CD4-positive, CD25-positive, alpha-beta regulatory T cell (primary cell): ENCODE measurements around the gene PKNOX2. TPM values are rescaled to one million over a fixed set of nuclear protein-coding genes. Genes with fewer than 3 reads are reported as not detected.
A peak's percentile ranks its signal among the peaks of the same experiment; 100 is the strongest.

Source experiments
- ATAC-seq, 2 donors: fragments of 150-1000 bp; cut with Tn5 transposase; one replicate each; pipeline ENCODE4 v1.10.0; 2021; ENCODE audit warnings: low read depth in 2 of 2, moderate number of reproducible peaks in 2 of 2, moderate library complexity in 1 of 2
- DNase-seq, 3 donors: peaks; one replicate each; pipeline versions ENCODE4 v3.0.0 to v3.0.0-alpha.2; 2012 to 2022; ENCODE audit warnings: mixed read lengths in 1 of 3
- H3K27ac ChIP-seq: one replicate; pipeline ENCODE4 v1.7.0; 2013; ENCODE audit warnings: mild to moderate bottlenecking, low read length; ENCODE audit not compliant: insufficient read depth, poor library complexity, severe bottlenecking
- H3K27me3 ChIP-seq: one replicate; pipeline ENCODE4 v1.7.0; 2013; ENCODE audit warnings: low read length; ENCODE audit not compliant: control insufficient read depth, insufficient read depth
- H3K36me3 ChIP-seq: one replicate; pipeline ENCODE4 v1.7.0; 2013; ENCODE audit warnings: mild to moderate bottlenecking, low read length, moderate library complexity; ENCODE audit not compliant: control insufficient read depth, insufficient read depth
- H3K4me1 ChIP-seq: 2 replicates; pipeline ENCODE4 v1.7.0; 2013; ENCODE audit warnings: mild to moderate bottlenecking, low read length; ENCODE audit not compliant: insufficient read depth, control insufficient read depth, poor library complexity, severe bottlenecking
- H3K4me3 ChIP-seq: one replicate; pipeline ENCODE4 v1.7.0; 2013; ENCODE audit warnings: low read depth, mild to moderate bottlenecking, low read length, moderate library complexity
- H3K9me3 ChIP-seq, 2 experiments: 1 replicate in 1 of 2; 2 replicates in 1 of 2; pipeline ENCODE4 v1.7.0; 2013; ENCODE audit warnings: low read length in 2 of 2, mild to moderate bottlenecking in 1 of 2, moderate library complexity in 1 of 2; ENCODE audit not compliant: control insufficient read depth in 2 of 2
- H3K27ac Mint-ChIP-seq, 3 donors: one replicate each; pipeline ENCODE4 v1.8.0; 2020 to 2022; ENCODE audit warnings: mild to moderate bottlenecking in 3 of 3, mixed read lengths in 3 of 3, moderate library complexity in 2 of 3
- H3K27me3 Mint-ChIP-seq: one replicate; pipeline ENCODE4 v1.8.0; 2022; ENCODE audit warnings: mild to moderate bottlenecking, mixed read lengths
- H3K36me3 Mint-ChIP-seq: one replicate; pipeline ENCODE4 v1.8.0; 2020; ENCODE audit warnings: mixed read lengths
- H3K4me1 Mint-ChIP-seq, 4 donors: one replicate each; pipeline ENCODE4 v1.8.0; 2020 to 2022; ENCODE audit warnings: mixed read lengths in 4 of 4, mild to moderate bottlenecking in 1 of 4
- H3K4me3 Mint-ChIP-seq, 4 donors: one replicate each; pipeline ENCODE4 v1.8.0; 2020 to 2022; ENCODE audit warnings: mild to moderate bottlenecking in 4 of 4, mixed read lengths in 4 of 4, moderate library complexity in 3 of 4
- H3K9me3 Mint-ChIP-seq, 7 donors: one replicate each; pipeline ENCODE4 v1.8.0; 2020 to 2022; ENCODE audit warnings: mixed read lengths in 7 of 7, mild to moderate bottlenecking in 3 of 7, moderate library complexity in 2 of 7
- polyA plus RNA-seq, 4 donors: library from polyadenylated mRNA; unstranded; fragments of 300-500 nt; fragmentation: Illumina TruSeq; gene quantifications; one replicate each; pipeline ENCODE4 v1.2.3, GENCODE V29; 2021
- total RNA-seq: library from RNA; stranded (reverse); gene quantifications from one replicate; pipeline ENCODE4 v1.2.3, GENCODE V29; 2022

The PKNOX2 gene
- total and polyA plus RNA-seq, 5 donors from 2014 or later = not detected

DNA sequence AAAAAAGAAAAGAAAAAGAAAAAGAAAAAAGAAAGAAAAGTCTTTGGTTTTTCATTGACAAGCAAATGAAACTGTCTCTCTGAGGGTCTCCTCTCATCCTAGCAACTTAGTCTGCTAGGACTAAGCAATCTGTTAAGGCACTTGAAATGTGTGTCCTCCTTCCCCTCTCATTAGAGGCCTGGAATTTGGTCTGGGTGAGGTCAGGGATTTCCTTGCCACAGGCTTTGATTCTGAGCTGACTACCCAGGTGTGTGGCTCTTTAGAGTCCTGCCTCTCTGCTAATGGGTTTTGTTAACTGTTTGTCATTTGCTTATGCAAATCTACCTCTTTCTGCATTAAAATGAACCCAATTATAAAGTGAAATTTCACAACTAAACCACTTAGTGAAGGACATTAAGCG is 18.3 kb upstream of the PKNOX2 start:
- H3K27me3 Mint-ChIP-seq = peaks cover 29% of the 10 kb centered on the region
- DNase-seq (no peak), ATAC-seq (no peak)
- peaks cover 3% of the 10 kb centered on the region for H3K27me3 ChIP-seq
- H3K36me3 Mint-ChIP-seq = no peaks in the 10 kb centered on the region
- H3K4me1 Mint-ChIP-seq = peaks cover 2 to 5% (median 4%) of the 10 kb centered on the region in 4 donors
- no peak overlapping the region for H3K27ac Mint-ChIP-seq
- H3K27ac ChIP-seq = no peak overlapping the region
- H3K4me3 Mint-ChIP-seq = no peak overlapping the region
- H3K4me1 ChIP-seq = peaks cover 5% of the 10 kb centered on the region
- no peak overlapping the region for H3K4me3 ChIP-seq
- H3K36me3 ChIP-seq = no peaks in the 10 kb centered on the region
- no peaks in the 10 kb centered on the region for H3K9me3 Mint-ChIP-seq
- H3K9me3 ChIP-seq = no peaks in the 10 kb centered on the region

DNA sequence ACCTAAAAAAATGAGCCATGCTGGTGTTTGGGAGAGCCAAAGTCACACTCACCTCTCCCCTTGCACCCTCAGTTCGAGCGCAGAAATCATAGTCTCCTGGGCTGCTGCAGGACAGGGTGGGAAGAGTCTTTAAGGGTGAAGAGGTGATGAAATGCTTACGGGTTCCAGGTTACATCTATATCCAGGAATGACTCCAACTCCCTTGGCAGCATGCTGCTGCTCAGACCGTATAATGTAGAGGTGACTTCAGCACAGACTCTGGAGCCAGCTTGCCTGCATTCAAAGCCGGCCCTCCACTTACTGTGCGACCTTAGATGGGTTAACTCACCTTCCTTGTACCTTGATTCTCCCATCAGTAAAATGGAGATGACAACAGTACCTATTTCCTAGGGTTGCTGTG is 17.3 kb upstream of the PKNOX2 start:
- H3K27me3 ChIP-seq = peaks cover 3% of the 10 kb centered on the region
- Mint-ChIP-seq H3K27ac (no peak overlapping the region), H3K36me3 (no peaks in the 10 kb centered on the region), H3K4me1 (no peaks in the 10 kb centered on the region), H3K4me3 (no peak overlapping the region), H3K9me3 (no peaks in the 10 kb centered on the region), H3K27me3 (peaks cover 19% of the 10 kb centered on the region)
- no peaks in the 10 kb centered on the region for H3K4me1 ChIP-seq
- no peak for DNase-seq
- no peaks in the 10 kb centered on the region for H3K36me3 ChIP-seq
- no peak overlapping the region for H3K27ac ChIP-seq
- ATAC-seq = no peak
- no peak overlapping the region for H3K4me3 ChIP-seq
- H3K9me3 ChIP-seq = no peaks in the 10 kb centered on the region

DNA sequence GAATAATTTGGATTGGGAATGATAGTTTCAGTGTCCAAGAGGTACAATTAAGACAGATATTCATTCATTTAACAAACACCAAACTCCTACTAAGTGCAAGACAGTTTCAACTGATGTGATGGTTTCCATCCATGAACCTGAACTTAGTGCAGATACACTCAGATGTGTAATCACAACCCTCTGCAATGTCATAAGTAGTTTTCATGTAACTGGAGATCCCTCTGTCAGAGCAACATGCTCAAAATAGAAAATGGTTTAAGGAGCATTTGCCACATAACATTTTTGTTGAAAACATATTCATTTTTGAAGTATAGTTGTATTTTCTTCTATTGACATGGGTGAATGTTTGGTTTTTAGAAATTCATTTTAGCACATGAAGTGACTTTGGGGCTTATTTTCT is 16.5 kb upstream of the PKNOX2 start:
- H3K27ac ChIP-seq = no peak overlapping the region
- H3K4me3 ChIP-seq = no peak overlapping the region
- ATAC-seq (no peak), DNase-seq (no peak)
- Mint-ChIP-seq H3K9me3 (no peaks in the 10 kb centered on the region), H3K4me1 (no peaks in the 10 kb centered on the region), H3K27ac (no peak overlapping the region), H3K36me3 (no peaks in the 10 kb centered on the region), H3K4me3 (no peak overlapping the region), H3K27me3 (peaks cover 14% of the 10 kb centered on the region)
- no peaks in the 10 kb centered on the region for H3K36me3 ChIP-seq
- no peaks in the 10 kb centered on the region for H3K4me1 ChIP-seq
- H3K9me3 ChIP-seq = no peaks in the 10 kb centered on the region
- H3K27me3 ChIP-seq = peaks cover 3% of the 10 kb centered on the region

DNA sequence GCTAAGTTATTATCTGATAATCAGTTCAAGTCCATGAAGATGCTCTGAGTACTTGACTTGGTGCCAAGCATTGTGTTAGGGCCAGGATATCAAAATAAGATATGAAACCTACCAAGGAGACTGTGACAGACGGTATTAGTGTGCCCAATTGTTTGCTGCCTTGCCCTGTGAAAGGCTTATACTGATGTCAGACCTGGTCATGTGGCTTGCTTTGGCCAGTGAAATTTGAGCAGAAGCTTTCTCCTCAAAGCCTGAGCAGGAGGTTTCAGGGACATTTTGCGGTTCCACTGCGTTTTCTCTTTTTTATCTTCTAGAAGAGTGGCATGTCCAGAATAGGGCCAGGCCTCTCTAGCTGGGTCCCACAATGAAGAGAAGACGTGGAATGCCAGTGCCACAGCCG is 15.8 kb upstream of the PKNOX2 start:
- no peak overlapping the region for H3K4me3 Mint-ChIP-seq
- H3K9me3 Mint-ChIP-seq = no peaks in the 10 kb centered on the region
- no peaks in the 10 kb centered on the region for H3K36me3 Mint-ChIP-seq
- peaks cover 19% of the 10 kb centered on the region for H3K27me3 Mint-ChIP-seq
- H3K36me3 ChIP-seq = no peaks in the 10 kb centered on the region
- no peaks in the 10 kb centered on the region for H3K4me1 ChIP-seq
- peaks cover 3% of the 10 kb centered on the region for H3K27me3 ChIP-seq
- H3K9me3 ChIP-seq = no peaks in the 10 kb centered on the region
- no peak overlapping the region for H3K4me3 ChIP-seq
- H3K27ac ChIP-seq = no peak overlapping the region
- DNase-seq (no peak), ATAC-seq (no peak)
- H3K4me1 Mint-ChIP-seq = no peaks in the 10 kb centered on the region
- no peak overlapping the region for H3K27ac Mint-ChIP-seq

DNA sequence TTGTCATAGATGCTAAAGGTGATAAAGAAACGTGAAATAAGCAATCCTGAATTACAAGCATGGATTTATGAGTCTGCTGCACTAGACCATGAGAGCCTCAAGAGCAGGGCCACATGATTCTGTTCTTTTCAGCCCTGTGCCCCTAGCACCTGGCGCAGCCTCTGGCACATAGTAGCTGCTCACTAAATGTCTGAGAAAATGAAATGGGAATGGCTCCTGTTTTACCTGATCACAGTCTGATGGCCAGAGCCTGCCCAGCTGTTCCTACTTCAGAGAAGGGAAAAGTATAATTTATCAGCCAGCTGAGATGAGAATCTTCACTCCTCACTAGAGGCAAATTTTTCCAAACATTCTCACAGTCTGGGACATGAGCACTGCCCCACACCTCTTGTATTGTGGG is 10.7 kb upstream of the PKNOX2 start:
- Histone ChIP-seq H3K36me3 (no peaks in the 10 kb centered on the region), H3K27ac (no peak overlapping the region), H3K27me3 (peaks cover 12% of the 10 kb centered on the region), H3K4me3 (no peak overlapping the region), H3K4me1 (no peaks in the 10 kb centered on the region), H3K9me3 (no peaks in the 10 kb centered on the region)
- Mint-ChIP-seq H3K4me3 (no peak overlapping the region), H3K27me3 (peaks cover 29% of the 10 kb centered on the region), H3K36me3 (no peaks in the 10 kb centered on the region), H3K4me1 (no peaks in the 10 kb centered on the region), H3K27ac (no peak overlapping the region), H3K9me3 (peaks cover 0 to 4% (median 0%) of the 10 kb centered on the region in 7 donors)
- DNase-seq = no peak
- ATAC-seq = no peak

DNA sequence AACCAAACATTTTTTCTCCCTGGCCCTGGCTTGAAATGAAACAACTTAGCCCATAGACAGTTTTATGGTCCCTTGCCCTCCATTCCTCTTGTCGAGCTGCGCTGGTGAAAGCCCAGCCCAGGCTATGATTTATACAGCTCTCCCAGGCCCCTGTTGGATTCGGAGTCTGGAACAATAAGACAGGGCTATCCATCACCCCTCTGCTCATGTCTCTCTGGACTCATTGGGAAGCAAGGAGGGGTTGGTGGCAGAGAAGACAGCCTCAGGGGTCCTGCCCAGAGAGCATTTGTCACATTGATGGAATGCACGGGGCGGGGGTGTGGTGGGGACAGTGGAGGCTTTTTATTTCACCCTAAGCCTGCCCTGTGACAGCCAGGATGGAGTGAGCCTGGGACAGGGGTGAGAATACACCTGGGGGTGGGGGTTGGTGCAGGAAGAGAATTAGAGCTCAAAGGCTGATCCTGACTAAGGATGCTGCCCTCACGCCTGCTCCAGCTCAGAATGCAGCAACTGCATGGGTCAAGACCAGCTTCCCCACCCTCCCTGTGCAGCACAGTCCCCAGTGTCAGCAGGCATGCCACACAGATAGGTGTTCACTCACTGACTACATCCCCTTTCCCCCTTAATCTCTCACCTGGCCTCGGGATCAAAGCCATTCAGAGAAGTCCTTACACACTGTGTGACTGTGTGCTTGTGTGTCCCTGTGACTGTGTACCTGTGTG is 10.0 kb upstream of the PKNOX2 start:
- H3K27me3 Mint-ChIP-seq = peaks cover 28% of the 10 kb centered on the region
- DNase-seq (no peak), ATAC-seq (no peak)
- H3K4me3 Mint-ChIP-seq = no peak overlapping the region
- no peaks in the 10 kb centered on the region for H3K9me3 ChIP-seq
- no peaks in the 10 kb centered on the region for H3K36me3 ChIP-seq
- H3K27ac ChIP-seq = no peak overlapping the region
- peaks cover 0 to 4% (median 0%) of the 10 kb centered on the region in 7 donors for H3K9me3 Mint-ChIP-seq
- H3K4me1 ChIP-seq = no peaks in the 10 kb centered on the region
- H3K4me1 Mint-ChIP-seq = no peaks in the 10 kb centered on the region
- H3K4me3 ChIP-seq = no peak overlapping the region
- H3K27me3 ChIP-seq = peaks cover 12% of the 10 kb centered on the region
- H3K27ac Mint-ChIP-seq = peak overlapping the region in 1 of 3 donors; percentile 22
- H3K36me3 Mint-ChIP-seq = no peaks in the 10 kb centered on the region

DNA sequence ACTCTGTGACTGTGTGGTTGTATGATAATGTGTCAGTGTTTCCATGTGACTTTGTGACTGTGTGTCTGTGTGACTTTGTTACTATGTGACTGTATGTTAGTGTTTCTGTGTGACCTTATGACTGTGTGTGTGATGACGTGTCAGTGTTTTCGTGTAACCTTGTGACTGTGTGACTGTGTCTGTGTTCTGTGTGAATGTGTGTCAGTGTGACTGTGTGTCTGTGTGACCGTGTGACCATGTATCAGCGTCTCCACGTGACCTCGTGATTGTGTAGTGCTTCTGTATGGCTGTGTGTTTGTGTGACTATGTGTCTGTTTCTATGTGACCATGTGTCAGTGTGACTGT is 9.5 kb upstream of the PKNOX2 start:
- Mint-ChIP-seq H3K9me3 (peaks cover 0 to 4% (median 0%) of the 10 kb centered on the region in 7 donors), H3K36me3 (no peaks in the 10 kb centered on the region), H3K27me3 (peaks cover 22% of the 10 kb centered on the region), H3K4me3 (no peak overlapping the region), H3K27ac (peak overlapping the region in 1 of 3 donors; percentile 22), H3K4me1 (no peaks in the 10 kb centered on the region)
- Histone ChIP-seq H3K27ac (no peak overlapping the region), H3K27me3 (peaks cover 12% of the 10 kb centered on the region), H3K36me3 (no peaks in the 10 kb centered on the region), H3K9me3 (no peaks in the 10 kb centered on the region), H3K4me1 (no peaks in the 10 kb centered on the region), H3K4me3 (no peak overlapping the region)
- no peak for DNase-seq
- no peak for ATAC-seq

DNA sequence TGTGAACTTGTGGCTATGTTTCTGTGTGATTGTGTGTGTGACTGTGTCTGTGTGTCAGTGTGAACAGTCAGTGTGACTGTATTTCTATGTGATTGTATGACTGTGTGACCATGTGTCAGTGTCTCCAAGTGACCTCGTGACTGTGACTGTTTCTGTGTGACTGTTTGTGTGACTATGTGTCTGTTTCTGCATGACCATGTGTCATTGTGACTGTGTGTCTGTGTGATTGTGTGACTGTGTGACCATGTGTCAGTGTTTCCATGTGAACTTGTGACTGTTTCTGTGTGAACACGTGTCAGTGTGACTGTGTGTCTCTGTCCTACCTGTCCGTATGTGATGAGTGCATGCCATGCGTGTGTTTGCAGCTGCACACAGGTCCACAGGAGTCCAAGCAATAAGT is 8.8 kb upstream of the PKNOX2 start:
- no peak for DNase-seq
- Mint-ChIP-seq H3K27ac (no peak overlapping the region), H3K4me1 (no peaks in the 10 kb centered on the region), H3K36me3 (no peaks in the 10 kb centered on the region), H3K9me3 (peaks cover 0 to 4% (median 0%) of the 10 kb centered on the region in 7 donors), H3K27me3 (peaks cover 29% of the 10 kb centered on the region), H3K4me3 (no peak overlapping the region)
- H3K9me3 ChIP-seq = no peaks in the 10 kb centered on the region
- no peaks in the 10 kb centered on the region for H3K36me3 ChIP-seq
- H3K4me3 ChIP-seq = no peak overlapping the region
- ATAC-seq = no peak
- H3K4me1 ChIP-seq = no peaks in the 10 kb centered on the region
- H3K27ac ChIP-seq = no peak overlapping the region
- H3K27me3 ChIP-seq = peaks cover 13% of the 10 kb centered on the region
